ENCODE measurements around the gene KRT78.

KRT78 gene

GRCh38 chr12:52813885-52814709 lies 34.7 kb downstream of the KRT78 start, which contains the start of gene KRT4:
KRT4 (minus strand) TSS chr12:52814116; CDS start chr12:52814058, 58 bp downstream.
- DNase-seq (ENCODE audit: low read depth in 3 of 3): no peak

- DNase-seq (ENCODE audit: low read depth in 3 of 3): no peak
Observed at GRCh38 chr12:52813203-52813819, 35.5 kb downstream of the KRT78 start.

- no peak for DNase-seq (ENCODE audit: low read depth in 3 of 3)
Observed at GRCh38 chr12:52812749-52813148, 36.0 kb downstream of the KRT78 start.

- no peak for DNase-seq (ENCODE audit: low read depth in 3 of 3)
Observed at GRCh38 chr12:52812073-52812400, 36.8 kb downstream of the KRT78 start.

GRCh38 chr12:52811191-52812072 lies 37.4 kb downstream of the KRT78 start:
- no peak for DNase-seq (ENCODE audit: low read depth in 3 of 3)

- no peak for DNase-seq (ENCODE audit: low read depth in 3 of 3)
Observed at GRCh38 chr12:52810554-52810953, 38.2 kb downstream of the KRT78 start.

GRCh38 chr12:52809166-52809565 lies 39.6 kb downstream of the KRT78 start:
- DNase-seq (ENCODE audit: low read depth in 3 of 3): no peak

GRCh38 chr12:52808573-52809160 lies 40.1 kb downstream of the KRT78 start:
- DNase-seq (ENCODE audit: low read depth in 3 of 3): no peak

GRCh38 chr12:52807544-52808470 lies 41.0 kb downstream of the KRT78 start:
- DNase-seq (ENCODE audit: low read depth in 3 of 3): no peak

- no peak for DNase-seq (ENCODE audit: low read depth in 3 of 3)
Observed at GRCh38 chr12:52806821-52807543, 41.8 kb downstream of the KRT78 start.

- no peak for DNase-seq (ENCODE audit: low read depth in 3 of 3)
Observed at GRCh38 chr12:52806169-52806811, 42.5 kb downstream of the KRT78 start.

GRCh38 chr12:52805739-52806138 lies 43.1 kb downstream of the KRT78 start:
- DNase-seq (ENCODE audit: low read depth in 3 of 3): no peak

GRCh38 chr12:52805000-52805399 lies 43.8 kb downstream of the KRT78 start:
- DNase-seq (ENCODE audit: low read depth in 3 of 3): no peak

GRCh38 chr12:52802442-52802841 lies 46.4 kb downstream of the KRT78 start:
- no peak for DNase-seq (ENCODE audit: low read depth in 3 of 3)

- no peak for DNase-seq (ENCODE audit: low read depth in 3 of 3)
Observed at GRCh38 chr12:52801773-52802172, 47.0 kb downstream of the KRT78 start.

GRCh38 chr12:52800259-52800917 lies 48.4 kb downstream of the KRT78 start:
- DNase-seq (ENCODE audit: low read depth in 3 of 3): no peak

GRCh38 chr12:52799505-52800211 lies 49.1 kb downstream of the KRT78 start:
- DNase-seq (ENCODE audit: low read depth in 3 of 3): no peak

GRCh38 chr12:52798671-52799504 lies 49.9 kb downstream of the KRT78 start:
- DNase-seq (ENCODE audit: low read depth in 3 of 3): no peak

Measured in stimulated activated CD4-positive, alpha-beta T cell treated with anti-CD3 and anti-CD28 coated beads, TNF-alpha, amount 100 ng/mL, for 48 hours (primary cell).